HepG2 (cell line): ENCODE data around the gene TFPI2. TPM values are rescaled to one million over a fixed set of nuclear protein-coding genes. Genes with fewer than 3 reads are reported as not detected.

Experiments
- ATAC-seq: fragments of 200-7000 bp; cut with Tn5 transposase; 3 replicates; pipeline ENCODE4 v1.9.1; 2020; ENCODE audit warnings: mild to moderate bottlenecking, moderate library complexity
- BruUV-seq: library from RNA; stranded (reverse); fragments of 400-500 nt; replicated peaks from 2 replicates; lab custom pipeline; 2021; lab: Mats Ljungman, UMichigan
- CTCF ChIA-PET: fragments of 300-600 bp; formaldehyde crosslinking; extraction: SDS; loops from one replicate; lab custom pipeline; 2021; ENCODE audit warnings: low total read pairs, inconsistent platforms, low intra/inter-chr PET ratio; lab: Yijun Ruan, JAX
- POLR2A ChIA-PET: fragments of 350-600 bp; sonication (Branson Sonifier 250); formaldehyde crosslinking; loops from one replicate; lab custom pipeline; 2020; ENCODE audit warnings: antibody characterized with exemption, inconsistent platforms; lab: Yijun Ruan, JAX
- DNase-seq: peaks from one replicate; pipeline ENCODE4 v3.0.0-alpha.2; 2015; ENCODE audit warnings: low spot score
- FAIRE-seq: peaks from 3 replicates; lab custom pipeline; 2011; peaks lifted over from hg19 to GRCh38; lab: Jason Lieb, UNC
- H2AFZ ChIP-seq: one replicate; pipeline ENCODE4 v1.6.1; 2011; ENCODE audit warnings: low read length, inconsistent platforms
- H3K27ac ChIP-seq: fragments of 300-600 bp; 3 replicates; pipeline ENCODE4 v1.8.0; 2011; ENCODE audit warnings: mixed run types, mild to moderate bottlenecking, mixed read lengths, low read length, inconsistent platforms; ENCODE audit not compliant: insufficient read depth; ENCODE audit errors: extremely low read length
- H3K27me3 ChIP-seq, 2 experiments: fragments of 200-600 bp in 1 of 2; 2 replicates in 1 of 2; 3 replicates in 1 of 2; pipeline versions ENCODE4 v1.6.0 to v1.8.0; 2011; ENCODE audit warnings: low read length in 2 of 2, mild to moderate bottlenecking in 2 of 2, moderate library complexity in 2 of 2, inconsistent platforms in 1 of 2; ENCODE audit not compliant: insufficient read depth in 2 of 2, control insufficient read depth in 1 of 2
- H3K36me3 ChIP-seq, 2 experiments: fragments of 200-600 bp in 1 of 2; replicated peaks in 1 of 2; 2 replicates in 1 of 2; 3 replicates in 1 of 2; pipeline versions ENCODE4 v1.5.1 to v1.8.0; 2011; ENCODE audit warnings: low read length in 2 of 2, inconsistent platforms in 1 of 2; ENCODE audit not compliant: insufficient read depth in 2 of 2, control insufficient read depth in 1 of 2
- H3K4me1 ChIP-seq: 2 replicates; pipeline ENCODE4 v1.5.1; 2012; ENCODE audit warnings: low read length, inconsistent platforms; ENCODE audit not compliant: insufficient read depth
- H3K4me2 ChIP-seq: 2 replicates; pipeline ENCODE4 v1.6.0; 2011; ENCODE audit warnings: low read depth, low read length, inconsistent platforms
- H3K4me3 ChIP-seq, 3 experiments: fragments of 200-600 bp in 1 of 3; sonication (generic), shearing (Covaris generic) in 1 of 3; replicated peaks in 1 of 3; 2 replicates each; pipeline ENCODE4 v1.5.1; 2011 to 2016; ENCODE audit warnings: low read length in 3 of 3, inconsistent platforms in 2 of 3, low read depth in 2 of 3, mild to moderate bottlenecking in 2 of 3, control low read depth in 1 of 3, mixed read lengths in 1 of 3; ENCODE audit not compliant: insufficient read depth in 1 of 3
- H3K79me2 ChIP-seq: one replicate; pipeline ENCODE4 v1.6.1; 2011; ENCODE audit warnings: low read length, inconsistent platforms; ENCODE audit not compliant: insufficient read depth
- H3K9ac ChIP-seq: 2 replicates; pipeline ENCODE4 v1.6.0; 2011; ENCODE audit warnings: mild to moderate bottlenecking, low read depth, low read length, inconsistent platforms; ENCODE audit not compliant: insufficient read depth
- H3K9me3 ChIP-seq: 2 replicates; pipeline ENCODE4 v1.5.1; 2012; ENCODE audit warnings: mild to moderate bottlenecking, low read length
- H4K20me1 ChIP-seq: 2 replicates; pipeline ENCODE4 v1.6.0; 2011; ENCODE audit warnings: inconsistent platforms, mild to moderate bottlenecking, low read length, moderate library complexity; ENCODE audit not compliant: insufficient read depth
- HNRNPLL ChIP-seq: fragments of 200-400 bp; formaldehyde crosslinking; IDR thresholded peaks from 2 replicates; pipeline ENCODE4 v1.6.1; 2017; ENCODE audit warnings: mild to moderate bottlenecking, low read depth, low read length; ENCODE audit not compliant: poor library complexity, severe bottlenecking
- NCOA2 ChIP-seq: sonication (generic); formaldehyde crosslinking; IDR thresholded peaks from 2 replicates; pipeline ENCODE4 v1.8.0; 2022; ENCODE audit warnings: inconsistent platforms
- RFX1 ChIP-seq: fragments of 450-650 bp; IDR thresholded peaks from 2 replicates; pipeline ENCODE4 v1.6.1; 2017
- SIX1 ChIP-seq: sonication (generic); formaldehyde crosslinking; IDR thresholded peaks from 2 replicates; pipeline ENCODE4 v1.4.0; 2020; ENCODE audit warnings: missing genetic modification reagents, borderline replicate concordance
- TCF7 ChIP-seq: sonication (generic); IDR thresholded peaks from 2 replicates; pipeline ENCODE4 v1.6.1; 2016; ENCODE audit warnings: antibody characterized with exemption, low read depth
- TEAD3 ChIP-seq: optimal IDR thresholded peaks from 2 replicates; pipeline ENCODE3; 2016; ENCODE audit warnings: borderline replicate concordance
- ZBTB20 ChIP-seq: sonication (generic); formaldehyde crosslinking; IDR thresholded peaks from 2 replicates; pipeline ENCODE4 v1.8.1; 2023; ENCODE audit warnings: missing genetic modification reagents, low read depth, mild to moderate bottlenecking, borderline replicate concordance
- ZMYM4 ChIP-seq: sonication (generic); formaldehyde crosslinking; IDR thresholded peaks from 2 replicates; pipeline ENCODE4 v1.8.1; 2023; ENCODE audit warnings: mild to moderate bottlenecking, missing genetic modification reagents
- ZNF609 ChIP-seq: sonication (generic); formaldehyde crosslinking; IDR thresholded peaks from 2 replicates; pipeline ENCODE4 v1.4.0; 2020; ENCODE audit warnings: mild to moderate bottlenecking, missing genetic modification reagents, borderline replicate concordance
- ZNF83 ChIP-seq: sonication (generic); formaldehyde crosslinking; IDR thresholded peaks from 2 replicates; pipeline ENCODE4 v1.4.0; 2020; ENCODE audit warnings: missing genetic modification reagents, mild to moderate bottlenecking, borderline replicate concordance
- WGBS: methylation state at CpG from one replicate; pipeline ENCODE4 v1.1.6; 2017; ENCODE audit warnings: low lambda C conversion rate; 5-methylcytosine and 5-hydroxymethylcytosine counted together
- in situ Hi-C: cut with HindIII; loops from 2 replicates; pipeline ENCODE4 v1.10.0; 2017; ENCODE audit warnings: low pct_unique_long_range_greater_than_20kb; ENCODE audit not compliant: extremely low pct_ligation_motif_present
- intact Hi-C: fragments of 100-400 bp; cut with micrococcal nuclease; formaldehyde crosslinking; loops from one replicate; pipeline ENCODE4 v1.10.0; 2022; ENCODE audit not compliant: unreplicated experiment
- polyA plus RNA-seq, 8 experiments: library from polyadenylated mRNA; depleted of rRNA in 3 of 8; stranded (reverse) in 7 of 8; unstranded in 1 of 8; fragments of >200 nt; fragmentation: Illumina TruSeq in 4 of 8; extraction: Trizol in 4 of 8; gene quantifications; 2 replicates each; pipeline versions ENCODE4 v1.2.1 to v1.2.3, GENCODE V29; 2011 to 2016; ENCODE audit warnings: low read depth in 4 of 8, missing spikeins in 1 of 8, mixed read lengths in 1 of 8; ENCODE audit not compliant: insufficient read depth in 1 of 8
- total RNA-seq, 5 experiments: library from RNA; depleted of rRNA; stranded (reverse); fragments of >200 nt; fragmentation: Illumina TruSeq; extraction: Trizol; gene quantifications; 2 replicates each; pipeline ENCODE4 v1.2.3, GENCODE V29; 2016; ENCODE audit warnings: low read depth in 1 of 5

TFPI2 gene
- total and polyA plus RNA-seq, 2 of the 13 experiments (the other 11 are each of a cell fraction or from before 2014, with no cell fraction given) = 0.16 to 0.22 TPM

GRCh38 chr7:93894426-93894825 lies 3.9 kb upstream of the TFPI2 start (continued):
- TF ChIP-seq ZNF83 (no peak), SIX1 (no peak), ZMYM4 (CRISPR knock-in tag) (no peak), TEAD3 (CRISPR knock-in tag) (no peak)

GRCh38 chr7:93890041-93890463 lies 501 bp downstream of the TFPI2 start:
- Histone ChIP-seq H3K36me3 (no peaks in the 10 kb centered on the region), H3K4me2 (peak overlapping the region; percentile 53), H3K27ac (no peak overlapping the region), H2AFZ (no peak overlapping the region), H3K9me3 (no peaks in the 10 kb centered on the region), H3K27me3 (peaks cover 4 to 20% of the 10 kb centered on the region in 2 experiments; a peak in 2 of 5 replicates), H3K9ac (no peak overlapping the region), H3K4me3 (peak overlapping the region in 1 of 3 experiments; percentile 52; a peak in 1 of 6 replicates), H4K20me1 (no peaks in the 10 kb centered on the region), H3K79me2 (no peaks in the 10 kb centered on the region), H3K4me1 (0 out of 2 replicates have a peak, but pooled peaks cover 5% of the 10 kb centered on the region)
- ATAC-seq = peak; percentile 70
- CTCF ChIA-PET = interaction anchor here (0.6 kb wide), 1 partner anchor 10 kb away, joined by 3 read pairs; no protein-coding TSS in a partner anchor
- BruUV-seq = no TSS peak
- WGBS = 21% methylated on average over 28 of the region's 28 CpGs
- POLR2A ChIA-PET = no interaction called here
- in situ Hi-C loops = no loop called here
- peak; percentile 46 for TF ChIP-seq HNRNPLL
- TF ChIP-seq ZBTB20 (CRISPR knock-in tag) = no peak
- intact Hi-C loops = no loop called here
- FAIRE-seq = no peak
- DNase-seq = no peak

GRCh38 chr7:93889261-93889660 lies 1.3 kb downstream of the TFPI2 start:
- Histone ChIP-seq H2AFZ (no peak overlapping the region), H3K4me2 (no peak overlapping the region), H3K27ac (no peak overlapping the region), H3K79me2 (no peaks in the 10 kb centered on the region), H3K4me3 (no peak overlapping the region), H3K9me3 (no peaks in the 10 kb centered on the region), H3K36me3 (no peaks in the 10 kb centered on the region), H4K20me1 (no peaks in the 10 kb centered on the region), H3K9ac (no peak overlapping the region), H3K27me3 (peaks cover 4 to 20% of the 10 kb centered on the region in 2 experiments; a peak in 2 of 5 replicates), H3K4me1 (0 out of 2 replicates have a peak, but pooled peaks cover 5% of the 10 kb centered on the region)
- CTCF ChIA-PET = no interaction called here
- no peak for ATAC-seq
- 44% methylated on average over 3 of the region's 3 CpGs for WGBS
- intact Hi-C loops = no loop called here
- no TSS peak for BruUV-seq
- no peak for FAIRE-seq
- in situ Hi-C loops = no loop called here
- POLR2A ChIA-PET = no interaction called here
- DNase-seq = no peak
- no peak for TF ChIP-seq RFX1
- TF ChIP-seq ZNF609 (CRISPR knock-in tag) = no peak
- no peak for TF ChIP-seq TCF7
- TF ChIP-seq NCOA2 (CRISPR knock-in tag) = no peak
